ENCODE measurements around the gene ALDH1L1.

Gene ALDH1L1

GRCh38 chr3:126153695-126154360 lies 26.6 kb downstream of the ALDH1L1 start:
- DNase-seq: no peak

- no peak for DNase-seq
Measured at GRCh38 chr3:126152901-126153694, 27.3 kb downstream of the ALDH1L1 start.

GRCh38 chr3:126152458-126152857 lies 27.9 kb downstream of the ALDH1L1 start:
- DNase-seq: no peak

- no peak for DNase-seq
Measured at GRCh38 chr3:126151562-126152302, 28.7 kb downstream of the ALDH1L1 start.

GRCh38 chr3:126149960-126150515 lies 30.3 kb downstream of the ALDH1L1 start:
- no peak for DNase-seq

- no peak for DNase-seq
Measured at GRCh38 chr3:126149256-126149902, 31.0 kb downstream of the ALDH1L1 start.

- no peak for DNase-seq
Measured at GRCh38 chr3:126147932-126148683, 32.3 kb downstream of the ALDH1L1 start.

GRCh38 chr3:126147147-126147931 lies 33.0 kb downstream of the ALDH1L1 start:
- no peak for DNase-seq

GRCh38 chr3:126146525-126147146 lies 33.8 kb downstream of the ALDH1L1 start:
- DNase-seq: no peak

- DNase-seq: no peak
Measured at GRCh38 chr3:126146034-126146433, 34.4 kb downstream of the ALDH1L1 start.

GRCh38 chr3:126142652-126143051 lies 37.7 kb downstream of the ALDH1L1 start:
- DNase-seq: no peak

- no peak for DNase-seq
Measured at GRCh38 chr3:126137490-126138130, 42.8 kb downstream of the ALDH1L1 start.

- no peak for DNase-seq
Measured at GRCh38 chr3:126136428-126137220, 43.8 kb downstream of the ALDH1L1 start.

GRCh38 chr3:126135406-126136076 lies 44.8 kb downstream of the ALDH1L1 start:
- DNase-seq: no peak

GRCh38 chr3:126135071-126135405 lies 45.3 kb downstream of the ALDH1L1 start:
- DNase-seq: no peak

- peak; percentile 2 to 62 for DNase-seq
Measured at GRCh38 chr3:126134219-126134975, 46.0 kb downstream of the ALDH1L1 start.

GRCh38 chr3:126133606-126134005 lies 46.8 kb downstream of the ALDH1L1 start:
- DNase-seq: no peak
